BLaER1 treated with 17β-estradiol and CSF1 and Interleukin-3, amounts not matched to agents 10 nM and 100 nM (cell line): ENCODE results near the gene EPHB1.
"Not testable (repeated sequence)": the region's sequence is repeated elsewhere in the genome, so short reads cannot be mapped to it uniquely, and the experiment has no call there.

ENCODE experiments used
- H3K27ac ChIP-seq, 11 experiments: shearing (Covaris generic); formaldehyde crosslinking; 2 replicates each; pipeline ENCODE4 v1.8.1; 2022
- H3K27me3 ChIP-seq, 11 experiments: shearing (Covaris generic); formaldehyde crosslinking; 2 replicates each; pipeline ENCODE4 v1.8.1; 2022
- H3K36me3 ChIP-seq, 11 experiments: shearing (Covaris generic); formaldehyde crosslinking; 2 replicates each; pipeline ENCODE4 v1.8.1; 2022
- H3K4me1 ChIP-seq, 10 experiments: shearing (Covaris generic); formaldehyde crosslinking; 2 replicates each; pipeline ENCODE4 v1.8.1; 2022
- H3K4me2 ChIP-seq, 11 experiments: shearing (Covaris generic); formaldehyde crosslinking; 2 replicates each; pipeline ENCODE4 v1.8.1; 2022
- H3K4me3 ChIP-seq, 10 experiments: shearing (Covaris generic); formaldehyde crosslinking; 2 replicates each; pipeline ENCODE4 v1.8.1; 2022
- H3K9ac ChIP-seq, 11 experiments: shearing (Covaris generic); formaldehyde crosslinking; 2 replicates each; pipeline ENCODE4 v1.8.1; 2022
- H3K9me3 ChIP-seq, 11 experiments: shearing (Covaris generic); formaldehyde crosslinking; replicated peaks in 1 of 11; 2 replicates each; pipeline ENCODE4 v1.8.1; 2022
- H4K20me1 ChIP-seq, 11 experiments: shearing (Covaris generic); formaldehyde crosslinking; 2 replicates each; pipeline ENCODE4 v1.8.1; 2022
- Cebpa-rat ChIP-seq, 11 experiments: shearing (Covaris generic); IDR thresholded peaks; 2 replicates each; pipeline ENCODE4 v1.8.1; 2022

EPHB1 gene

DNA sequence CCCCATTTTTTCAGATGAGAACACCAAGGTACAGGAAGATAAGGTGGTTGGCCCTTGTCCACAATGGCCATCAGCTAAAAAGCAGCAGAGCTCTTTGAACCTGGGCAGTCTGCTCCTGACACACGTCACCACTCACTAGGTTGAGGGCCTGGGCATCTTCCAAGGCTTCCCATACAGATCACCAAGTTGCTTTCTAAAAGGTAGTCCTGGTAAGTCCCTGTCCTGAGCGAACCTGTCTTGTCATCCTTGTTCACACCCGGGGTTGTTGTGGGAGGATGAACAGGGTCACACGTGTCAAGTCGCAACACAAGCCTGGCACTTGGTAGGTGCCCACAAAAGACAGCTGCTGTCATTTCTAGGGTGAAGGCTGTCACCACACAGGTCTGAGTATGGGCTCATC is 260.4 kb downstream of the EPHB1 start:
- Histone ChIP-seq H3K4me1 (no peaks in the 10 kb centered on the region), H3K27ac (no peak overlapping the region)

DNA sequence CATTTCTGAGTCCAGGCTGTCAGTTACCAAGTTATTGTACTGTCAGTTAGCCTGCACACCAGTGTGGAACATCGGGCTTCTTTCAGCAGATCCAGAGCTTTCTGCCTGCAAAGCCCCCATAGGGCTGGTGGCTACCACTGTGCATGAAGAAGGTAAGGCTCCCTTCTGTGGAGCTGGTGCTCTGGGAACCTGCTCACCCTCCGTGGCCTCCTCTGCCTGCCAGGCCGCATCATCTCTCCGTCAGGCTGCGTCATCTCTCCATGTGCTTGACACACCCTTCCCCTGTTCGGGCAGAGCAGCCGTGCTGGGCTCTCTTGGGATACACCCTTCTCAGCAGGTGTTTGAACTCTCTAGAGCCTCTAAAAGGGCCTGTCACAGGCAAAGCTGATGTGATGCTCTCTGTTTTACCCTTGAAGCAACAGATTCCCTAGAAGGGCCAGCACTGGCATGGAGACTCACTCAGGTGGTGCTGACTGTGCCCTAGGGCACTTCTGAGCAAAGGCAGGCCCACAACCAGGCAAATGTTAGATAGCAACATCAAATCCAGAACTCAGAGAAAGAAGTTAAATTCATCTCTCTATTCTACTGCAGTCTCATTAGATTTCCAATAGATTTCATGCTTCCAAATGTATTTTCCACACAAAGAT is 261.1 kb downstream of the EPHB1 start:
- no peak overlapping the region for H3K9ac ChIP-seq
- no peak overlapping the region for H3K4me2 ChIP-seq

More for the DNA sequence above, 260.4 kb downstream of the EPHB1 start:
- H3K4me2 ChIP-seq, result no peak overlapping the region
- no peak overlapping the region for H3K9ac ChIP-seq
- no peaks in the 10 kb centered on the region for H4K20me1 ChIP-seq
- no peak overlapping the region for H3K4me3 ChIP-seq
- H3K9me3 ChIP-seq, result no peaks in the 10 kb centered on the region
- H3K36me3 ChIP-seq, result no peaks in the 10 kb centered on the region
- no peaks in the 10 kb centered on the region for H3K27me3 ChIP-seq
- no peak for TF ChIP-seq Cebpa-rat (IDR thresholded peaks at IDR 0.05)

DNA sequence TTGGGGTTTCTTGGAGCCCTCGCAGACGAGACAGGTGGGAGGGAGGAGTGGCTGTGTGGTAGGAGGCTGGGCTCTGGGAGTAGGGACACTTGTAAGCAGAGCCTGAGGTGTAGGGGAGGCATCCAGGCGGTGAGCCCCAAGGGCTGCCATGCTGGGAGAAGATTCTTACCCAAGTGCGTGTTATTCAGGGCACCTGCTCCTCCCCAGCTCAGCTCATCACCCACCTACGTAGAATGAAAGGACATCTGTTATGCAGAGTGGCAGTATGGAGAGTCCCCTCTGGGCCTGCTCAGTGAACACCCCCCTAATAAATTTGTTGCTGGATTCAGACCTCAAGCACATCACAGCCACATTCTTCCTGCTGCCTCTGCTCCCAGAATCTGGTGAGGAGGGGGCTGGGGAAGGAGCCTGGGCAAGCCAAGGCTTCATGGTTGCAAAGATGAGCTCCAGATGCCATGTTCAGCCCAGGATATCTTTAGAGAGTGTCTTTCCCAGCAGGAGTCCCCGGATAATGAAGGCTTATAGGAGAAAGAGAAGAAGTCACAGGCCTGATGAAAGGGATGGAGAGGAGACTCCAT is 261.8 kb downstream of the EPHB1 start:
- H3K9ac ChIP-seq, result no peak overlapping the region
- no peak overlapping the region for H3K4me2 ChIP-seq
- H3K4me3 ChIP-seq, result no peak overlapping the region
- no peaks in the 10 kb centered on the region for H3K9me3 ChIP-seq
- TF ChIP-seq Cebpa-rat (IDR thresholded peaks at IDR 0.05), result no peak
- no peaks in the 10 kb centered on the region for H3K27me3 ChIP-seq
- no peaks in the 10 kb centered on the region for H4K20me1 ChIP-seq
- H3K36me3 ChIP-seq, result no peaks in the 10 kb centered on the region
- H3K27ac ChIP-seq, result no peak overlapping the region
- H3K4me1 ChIP-seq, result no peaks in the 10 kb centered on the region

More for the DNA sequence above, 261.1 kb downstream of the EPHB1 start:
- Histone ChIP-seq H3K4me3 (no peak overlapping the region), H3K9me3 (no peaks in the 10 kb centered on the region), H3K27me3 (no peaks in the 10 kb centered on the region), H4K20me1 (no peaks in the 10 kb centered on the region), H3K4me1 (no peaks in the 10 kb centered on the region), H3K36me3 (no peaks in the 10 kb centered on the region), H3K27ac (no peak overlapping the region)
- TF ChIP-seq Cebpa-rat (IDR thresholded peaks at IDR 0.05), result no peak

DNA sequence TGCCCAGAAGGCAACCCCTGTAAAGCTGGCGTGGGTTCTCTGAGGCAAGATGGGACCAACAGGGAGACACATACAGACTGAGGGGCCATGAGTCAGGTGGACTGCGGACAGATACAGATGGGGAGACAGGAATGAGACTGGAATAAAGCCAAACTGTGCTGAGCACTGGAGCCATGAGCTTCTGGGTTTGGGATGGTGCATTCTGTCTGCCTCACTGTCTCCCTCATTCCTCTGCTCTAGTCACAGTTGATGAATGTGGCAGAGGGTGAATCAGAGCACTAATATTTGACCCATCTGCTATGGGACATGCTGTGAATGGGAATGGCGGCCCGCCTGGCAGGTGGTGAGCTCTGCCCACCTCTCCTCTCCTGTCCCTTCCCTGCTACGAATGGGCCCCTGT is 262.9 kb downstream of the EPHB1 start:
- Histone ChIP-seq H3K27me3 (no peaks in the 10 kb centered on the region), H3K27ac (no peak overlapping the region), H4K20me1 (no peaks in the 10 kb centered on the region), H3K4me1 (no peaks in the 10 kb centered on the region), H3K4me3 (no peak overlapping the region), H3K9me3 (peaks cover 0 to 7% (median 5%) of the 10 kb centered on the region in 11 experiments; a peak in 10 of 22 replicates), H3K4me2 (no peak overlapping the region), H3K36me3 (no peaks in the 10 kb centered on the region), H3K9ac (no peak overlapping the region)
- no peak for TF ChIP-seq Cebpa-rat (IDR thresholded peaks at IDR 0.05)

DNA sequence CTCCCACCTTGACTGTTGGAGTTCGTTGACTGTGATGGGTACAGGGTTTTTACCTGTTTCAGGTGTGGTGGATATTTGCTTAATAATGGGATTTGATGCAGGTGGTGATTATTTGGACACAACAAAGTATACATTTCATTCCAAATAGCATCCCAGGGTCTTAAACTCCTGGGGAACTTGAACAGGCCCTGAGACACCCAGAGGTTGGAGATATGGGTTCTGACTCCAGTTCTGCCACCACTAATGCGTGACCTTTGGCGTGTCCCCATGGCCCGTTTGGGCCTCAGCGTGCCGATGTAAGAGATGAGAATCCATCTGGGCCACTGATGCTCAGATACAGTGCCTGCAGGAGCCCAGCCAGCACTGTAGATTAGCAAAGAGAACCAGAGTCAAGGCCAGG is 264.5 kb downstream of the EPHB1 start:
- no peak for TF ChIP-seq Cebpa-rat (IDR thresholded peaks at IDR 0.05)
- H4K20me1 ChIP-seq, result no peaks in the 10 kb centered on the region
- no peaks in the 10 kb centered on the region for H3K27me3 ChIP-seq
- H3K4me3 ChIP-seq, result no peak overlapping the region
- no peak overlapping the region for H3K27ac ChIP-seq
- no peaks in the 10 kb centered on the region for H3K36me3 ChIP-seq
- no peak overlapping the region for H3K9ac ChIP-seq
- no peaks in the 10 kb centered on the region for H3K4me1 ChIP-seq
- no peak overlapping the region for H3K4me2 ChIP-seq
- peaks cover 0 to 11% (median 7%) of the 10 kb centered on the region in 11 experiments; a peak in 11 of 22 replicates for H3K9me3 ChIP-seq

DNA sequence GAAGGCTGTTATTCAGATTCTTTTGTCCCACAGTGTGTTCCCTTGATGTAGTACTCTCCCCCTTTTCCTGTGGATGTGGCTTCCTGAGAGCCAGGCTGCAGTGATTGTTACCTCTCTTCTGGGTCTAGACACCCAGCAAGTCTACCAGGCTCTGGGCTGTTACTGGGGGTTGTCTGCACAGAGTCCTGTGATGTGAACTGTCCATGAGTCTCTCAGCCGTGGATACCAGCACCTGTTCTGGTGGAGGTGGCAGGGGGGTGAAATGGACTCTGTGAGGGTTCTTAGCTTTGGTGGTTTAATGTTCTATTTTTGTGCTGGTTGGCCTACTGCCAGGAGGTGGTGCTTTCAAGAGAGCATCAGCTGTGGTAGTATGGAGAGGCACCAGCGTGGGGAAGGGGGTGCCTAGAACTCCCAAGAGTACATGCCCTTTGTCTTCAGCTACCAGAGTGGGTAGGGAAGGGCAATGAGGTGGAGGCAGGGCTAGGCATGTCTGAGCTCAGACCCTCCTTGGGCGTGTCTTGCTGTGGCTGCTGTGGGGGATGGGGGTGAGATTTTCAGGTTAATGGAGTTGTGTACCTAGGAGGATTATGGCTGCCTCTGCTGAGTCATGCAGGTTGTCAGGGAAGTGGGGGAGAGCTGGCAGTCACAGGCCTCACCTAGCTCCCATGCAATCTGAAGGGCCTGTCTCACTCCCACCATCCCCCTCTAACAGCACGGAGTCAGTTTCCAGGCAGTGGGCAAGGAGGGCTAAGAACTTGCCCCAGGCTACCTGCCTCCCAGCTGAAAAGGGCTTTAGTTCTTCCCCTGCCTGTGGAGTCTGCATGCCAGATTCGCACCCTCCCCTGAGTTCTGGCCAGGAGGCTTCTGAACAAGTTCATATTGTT is 272.0 kb downstream of the EPHB1 start:
- H3K27me3 ChIP-seq, H3K36me3 ChIP-seq, H4K20me1 ChIP-seq, H3K4me3 ChIP-seq, H3K9ac ChIP-seq: not testable (repeated sequence)
- peak overlapping the region in 9 of 11 experiments; percentile 5 to 74 (median 49); a peak in 14 of 22 replicates for H3K4me2 ChIP-seq
- H3K27ac ChIP-seq, result peak overlapping the region in 2 of 11 experiments; percentile 21 to 31; a peak in 3 of 22 replicates
- H3K4me1 ChIP-seq, result peaks cover 0 to 15% (median 13%) of the 10 kb centered on the region in 10 experiments; a peak in 14 of 20 replicates
- peaks cover 0 to 13% (median 9%) of the 10 kb centered on the region in 11 experiments; a peak in 14 of 22 replicates for H3K9me3 ChIP-seq

DNA sequence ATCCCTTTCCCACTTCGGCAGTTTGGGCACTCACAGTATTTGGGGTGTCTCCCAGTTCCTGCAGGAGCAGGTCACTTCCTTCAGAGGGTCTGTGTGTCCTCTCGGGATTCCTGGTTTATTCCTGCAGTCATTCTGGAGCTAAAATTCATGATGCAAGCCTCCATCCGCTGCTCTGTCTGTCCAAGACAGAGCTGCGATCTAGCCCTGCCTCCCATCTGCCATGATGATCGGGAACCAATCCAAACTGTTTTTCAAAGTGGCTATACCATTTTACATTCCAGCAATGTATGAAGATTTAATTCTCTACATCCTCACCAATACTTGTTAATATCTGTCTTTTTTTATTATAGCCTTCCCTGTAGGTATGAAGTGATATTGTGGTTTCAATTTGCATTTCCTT is 273.0 kb downstream of the EPHB1 start:
- peak overlapping the region in 1 of 11 experiments; percentile 31; a peak in 1 of 22 replicates for H3K27ac ChIP-seq
- no peak for TF ChIP-seq Cebpa-rat (IDR thresholded peaks at IDR 0.05)
- no peak overlapping the region for H3K9ac ChIP-seq
- H3K9me3 ChIP-seq, result peaks cover 0 to 10% (median 7%) of the 10 kb centered on the region in 11 experiments; a peak in 15 of 22 replicates
- no peak overlapping the region for H3K4me3 ChIP-seq
- H4K20me1 ChIP-seq, result no peaks in the 10 kb centered on the region
- no peaks in the 10 kb centered on the region for H3K27me3 ChIP-seq
- H3K4me1 ChIP-seq, result peaks cover 0 to 15% (median 13%) of the 10 kb centered on the region in 10 experiments; a peak in 14 of 20 replicates
- H3K4me2 ChIP-seq, result peak overlapping the region in 6 of 11 experiments; percentile 10 to 74 (median 62); a peak in 7 of 22 replicates
- no peaks in the 10 kb centered on the region for H3K36me3 ChIP-seq

DNA sequence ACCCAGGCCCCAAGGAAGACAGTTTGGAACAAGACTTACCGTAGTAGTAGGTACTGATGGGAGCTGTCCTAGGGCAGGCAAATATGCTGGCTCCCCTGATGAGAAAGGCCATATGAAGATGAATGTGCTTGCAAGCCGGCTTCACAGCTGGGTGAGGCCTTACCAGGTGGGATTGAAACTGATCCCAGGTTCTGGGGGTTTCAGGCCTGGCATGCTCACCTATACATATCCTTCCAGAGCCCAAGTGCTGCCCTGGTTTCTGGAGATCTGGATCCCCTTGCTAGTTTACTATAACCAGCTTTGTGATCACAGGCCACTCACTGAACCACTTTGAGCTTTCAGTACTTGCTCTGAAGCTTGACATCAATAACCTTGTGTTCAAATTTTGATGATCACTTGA is 274.3 kb downstream of the EPHB1 start:
- Histone ChIP-seq H3K27me3 (no peaks in the 10 kb centered on the region), H3K4me2 (no peak overlapping the region), H3K9ac (no peak overlapping the region), H3K4me1 (peaks cover 0 to 15% (median 13%) of the 10 kb centered on the region in 10 experiments; a peak in 14 of 20 replicates), H4K20me1 (no peaks in the 10 kb centered on the region), H3K9me3 (peaks cover 0 to 9% (median 4%) of the 10 kb centered on the region in 11 experiments; a peak in 10 of 22 replicates), H3K27ac (no peak overlapping the region), H3K4me3 (no peak overlapping the region), H3K36me3 (no peaks in the 10 kb centered on the region)
- no peak for TF ChIP-seq Cebpa-rat (IDR thresholded peaks at IDR 0.05)

DNA sequence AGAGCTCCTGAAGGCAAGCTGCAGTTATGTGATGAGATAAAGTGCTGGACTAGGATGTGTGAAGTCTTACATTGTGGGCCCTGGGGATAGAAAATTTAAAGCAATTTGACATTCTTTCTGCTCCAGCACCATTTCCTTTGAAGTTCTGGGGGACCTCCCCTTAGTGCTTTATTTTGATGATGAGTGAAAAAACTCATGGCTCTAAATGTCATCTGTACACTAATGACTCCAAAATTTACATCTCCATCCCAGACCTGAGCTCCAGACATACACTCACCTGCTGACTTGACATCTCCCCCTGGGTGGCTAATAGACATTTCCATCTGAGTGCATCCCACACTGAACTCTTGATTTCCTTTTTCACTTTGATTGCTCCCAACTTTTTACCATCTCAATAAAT is 276.4 kb downstream of the EPHB1 start:
- no peaks in the 10 kb centered on the region for H3K27me3 ChIP-seq
- no peak overlapping the region for H3K4me3 ChIP-seq
- peaks cover 0 to 15% (median 13%) of the 10 kb centered on the region in 10 experiments; a peak in 14 of 20 replicates for H3K4me1 ChIP-seq
- no peak overlapping the region for H3K9ac ChIP-seq
- no peaks in the 10 kb centered on the region for H4K20me1 ChIP-seq
- H3K4me2 ChIP-seq, result no peak overlapping the region
- H3K9me3 ChIP-seq, result peaks cover 0 to 13% (median 4%) of the 10 kb centered on the region in 11 experiments; a peak in 9 of 22 replicates
- no peak for TF ChIP-seq Cebpa-rat (IDR thresholded peaks at IDR 0.05)
- H3K36me3 ChIP-seq, result no peaks in the 10 kb centered on the region
- no peak overlapping the region for H3K27ac ChIP-seq
